Measurements from ENCODE around the gene MYH9.

DNA sequence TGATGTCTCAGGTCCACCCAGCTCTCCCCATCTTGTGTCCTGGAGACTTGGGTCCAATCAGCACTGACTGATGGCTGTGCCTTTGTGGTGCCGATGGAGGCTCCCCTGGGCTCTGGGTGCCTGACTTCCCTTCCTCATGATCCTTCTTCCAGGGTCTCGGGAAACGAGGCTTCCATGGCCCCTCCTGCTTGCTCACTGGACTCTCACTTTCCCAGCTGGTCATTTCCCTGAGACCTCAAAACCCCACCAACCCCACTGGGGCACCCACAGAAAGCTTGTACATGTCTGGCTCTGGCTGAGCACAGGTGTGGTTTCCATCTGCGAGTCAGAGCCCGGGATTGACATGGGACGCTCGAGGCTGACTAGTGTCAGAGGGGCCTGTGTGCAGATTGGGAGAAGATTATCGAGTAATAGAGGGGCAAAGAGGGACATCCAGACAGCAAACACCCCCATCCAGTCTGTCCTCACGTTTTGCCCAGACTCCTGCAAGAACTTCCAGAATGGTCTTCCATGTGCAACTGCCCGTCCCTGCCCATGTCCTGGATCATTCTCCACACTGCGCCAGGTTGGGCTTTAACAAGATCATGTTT lies 119.8 kb downstream of the MYH9 start:
- TF ChIP-seq CTCF (IDR thresholded peaks at IDR 0.05) (no peak), EZH2 (IDR thresholded peaks at IDR 0.05; ENCODE audit: borderline replicate concordance, insufficient read depth, low read depth, low read length, poor library complexity, severe bottlenecking) (no peak)
